GM18520 (cell line): Measurements from ENCODE around the gene PRMT1.
"Not testable (repeated sequence)": the region's sequence is repeated elsewhere in the genome, so short reads cannot be mapped to it uniquely, and the experiment has no call there.

ENCODE experiments used
- ATAC-seq: cut with Tn5 transposase; IDR thresholded peaks from one replicate; pipeline ENCODE4 v1.9.1; 2021; ENCODE audit not compliant: unreplicated experiment

The PRMT1 gene

GRCh38 chr19:49718511-49718910, 41.4 kb downstream of the PRMT1 start:
- ATAC-seq: no peak

DNA sequence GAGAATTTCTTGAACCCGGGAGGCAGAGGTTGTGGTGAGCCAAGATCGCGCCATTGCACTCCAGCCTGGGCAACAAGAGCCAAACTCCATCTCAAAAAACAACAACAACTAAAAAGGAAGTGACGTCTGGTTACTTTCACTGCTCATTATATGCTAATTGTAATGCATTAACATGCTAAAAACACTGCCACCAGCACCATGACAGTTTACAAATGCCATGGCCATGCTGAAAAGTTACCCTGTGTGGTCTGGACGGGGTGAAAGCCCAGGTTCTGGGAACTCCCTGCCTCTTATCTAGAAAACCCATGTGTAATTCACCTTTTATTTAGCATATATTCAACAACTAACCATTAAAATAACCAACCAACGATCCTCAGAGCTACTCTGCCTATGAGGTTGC, 41.9 kb downstream of the PRMT1 start:
- no peak for ATAC-seq

- not testable (repeated sequence) for ATAC-seq
These were observed 42.3 kb downstream of the PRMT1 start for GRCh38 chr19:49719420-49719819.

DNA sequence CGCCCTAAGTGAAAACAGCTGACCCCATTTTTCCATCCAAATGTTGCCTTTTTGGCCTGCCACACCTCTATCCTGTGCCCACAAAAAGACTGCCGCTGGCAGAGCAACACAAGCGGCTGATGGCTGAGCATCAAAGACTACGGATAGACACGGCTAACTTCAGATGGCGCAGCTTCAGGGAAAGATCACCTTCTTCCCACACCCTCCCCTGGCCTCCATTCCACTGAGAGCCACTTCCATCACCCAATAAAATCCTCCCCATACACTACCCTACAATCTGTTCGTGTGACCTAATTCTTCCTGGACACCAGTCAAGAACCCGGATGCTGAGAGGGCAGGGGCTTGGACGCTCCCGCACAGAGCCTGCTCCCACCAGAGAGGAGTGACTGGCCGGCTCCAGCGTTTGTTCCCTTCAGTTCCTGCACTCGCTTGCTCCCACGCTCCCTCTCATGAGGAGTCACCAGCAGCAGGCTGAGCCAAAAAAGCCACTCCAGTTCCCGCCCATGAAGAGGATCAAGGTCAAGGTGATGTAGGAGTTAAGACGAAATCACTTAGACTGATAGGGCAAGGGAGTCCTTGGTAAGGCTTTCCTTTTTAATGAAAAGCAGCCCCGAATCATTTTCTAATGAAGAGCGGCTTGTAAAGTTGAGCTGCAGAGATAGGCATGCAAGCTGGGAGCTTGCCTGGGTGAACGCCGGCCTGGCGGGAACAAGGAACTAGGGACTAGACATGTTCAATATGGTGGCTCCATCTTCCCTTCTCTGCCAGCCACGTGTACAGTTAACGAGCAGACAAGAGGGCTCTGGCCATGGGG, 50.4 kb downstream of the PRMT1 start:
- ATAC-seq: no peak

DNA sequence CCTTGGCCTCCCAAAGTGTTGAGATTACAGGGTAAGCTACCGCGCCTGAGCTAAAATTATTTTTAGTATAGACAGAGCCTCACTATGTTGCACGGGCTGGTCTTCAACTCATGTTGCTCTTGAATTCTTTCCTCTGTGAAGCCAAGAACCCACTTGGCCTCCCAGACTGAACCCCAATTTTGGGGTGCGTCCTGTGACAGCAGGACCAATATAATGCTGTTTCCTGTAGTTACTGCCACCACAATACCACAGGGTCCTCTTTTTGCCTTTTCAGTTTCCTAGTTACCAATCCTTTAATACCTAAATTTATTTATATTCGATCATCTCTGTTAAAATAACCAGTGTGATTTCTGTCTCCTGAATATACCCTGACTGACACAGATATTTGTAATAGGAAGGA, 53.1 kb downstream of the PRMT1 start:
- no peak for ATAC-seq
